Activated naive CD4-positive, alpha-beta T cell treated with anti-CD3 and anti-CD28 coated beads, Interleukin-2, amount 50 U/mL, for 24 hours (primary cell): Measurements from ENCODE around the gene TAPT1.
A peak's percentile ranks its signal among the peaks of the same experiment; 100 is the strongest.
"Not testable (repeated sequence)": the region's sequence is repeated elsewhere in the genome, so short reads cannot be mapped to it uniquely, and the experiment has no call there.

Experiments
- H3K27ac Mint-ChIP-seq: one replicate; pipeline ENCODE4 v1.8.0; 2021; ENCODE audit warnings: mild to moderate bottlenecking, mixed read lengths
- H3K27me3 Mint-ChIP-seq: one replicate; pipeline ENCODE4 v1.8.0; 2021; ENCODE audit warnings: mixed read lengths
- H3K36me3 Mint-ChIP-seq: one replicate; pipeline ENCODE4 v1.8.0; 2021; ENCODE audit warnings: mixed read lengths
- H3K4me1 Mint-ChIP-seq: one replicate; pipeline ENCODE4 v1.8.0; 2021; ENCODE audit warnings: mixed read lengths
- H3K4me3 Mint-ChIP-seq: one replicate; pipeline ENCODE4 v1.8.0; 2021; ENCODE audit warnings: mild to moderate bottlenecking, mixed read lengths
- H3K9me3 Mint-ChIP-seq: one replicate; pipeline ENCODE4 v1.8.0; 2021; ENCODE audit warnings: mixed read lengths

The TAPT1 gene, protein sequence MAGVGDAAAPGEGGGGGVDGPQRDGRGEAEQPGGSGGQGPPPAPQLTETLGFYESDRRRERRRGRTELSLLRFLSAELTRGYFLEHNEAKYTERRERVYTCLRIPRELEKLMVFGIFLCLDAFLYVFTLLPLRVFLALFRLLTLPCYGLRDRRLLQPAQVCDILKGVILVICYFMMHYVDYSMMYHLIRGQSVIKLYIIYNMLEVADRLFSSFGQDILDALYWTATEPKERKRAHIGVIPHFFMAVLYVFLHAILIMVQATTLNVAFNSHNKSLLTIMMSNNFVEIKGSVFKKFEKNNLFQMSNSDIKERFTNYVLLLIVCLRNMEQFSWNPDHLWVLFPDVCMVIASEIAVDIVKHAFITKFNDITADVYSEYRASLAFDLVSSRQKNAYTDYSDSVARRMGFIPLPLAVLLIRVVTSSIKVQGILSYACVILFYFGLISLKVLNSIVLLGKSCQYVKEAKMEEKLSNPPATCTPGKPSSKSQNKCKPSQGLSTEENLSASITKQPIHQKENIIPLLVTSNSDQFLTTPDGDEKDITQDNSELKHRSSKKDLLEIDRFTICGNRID

DNA sequence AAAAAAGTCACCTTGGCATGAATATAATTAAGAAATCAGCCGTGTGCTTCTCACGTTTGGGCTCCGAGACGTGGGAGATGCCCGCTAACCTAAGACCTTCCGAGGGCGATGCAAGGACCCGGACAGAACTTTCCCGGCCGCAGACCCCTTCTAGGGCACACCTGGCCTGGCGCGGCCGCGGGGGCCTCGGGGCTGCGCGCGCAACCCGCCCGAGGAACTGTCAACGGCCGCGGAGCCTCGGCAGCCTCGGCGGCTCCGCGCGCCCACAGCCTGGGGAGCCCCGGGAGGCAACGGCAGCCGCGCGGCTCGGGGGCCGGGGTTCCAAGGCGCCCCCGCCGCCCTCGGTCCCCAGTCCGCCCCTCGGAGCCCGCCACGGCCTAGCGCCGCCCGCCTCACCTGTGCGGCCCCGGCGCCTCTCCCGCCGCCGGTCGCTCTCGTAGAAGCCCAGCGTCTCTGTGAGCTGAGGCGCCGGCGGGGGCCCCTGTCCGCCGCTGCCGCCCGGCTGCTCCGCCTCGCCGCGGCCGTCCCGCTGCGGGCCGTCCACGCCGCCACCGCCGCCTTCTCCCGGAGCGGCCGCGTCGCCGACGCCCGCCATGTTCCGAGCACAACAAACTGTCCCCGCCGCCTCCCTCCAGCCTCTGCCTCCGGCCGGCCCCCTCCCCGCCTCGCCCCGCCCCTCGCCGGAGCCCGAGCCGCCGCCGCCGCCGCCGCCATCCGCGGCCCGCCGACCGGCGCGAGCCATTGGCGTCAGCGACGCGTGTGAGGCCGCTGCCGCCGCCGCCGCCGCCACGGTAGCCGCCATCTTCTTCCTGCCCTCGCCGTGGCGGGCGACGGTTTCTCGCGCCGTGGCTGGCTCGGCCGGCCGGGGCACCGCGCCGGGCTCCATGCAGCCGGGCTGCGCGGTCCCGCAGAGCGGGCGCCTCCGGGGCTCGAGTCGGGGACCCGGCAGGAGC lies at the start of gene TAPT1:
TSS of gene TAPT1 (minus strand) at position 609 of the 953 bp plus-strand sequence. CDS start at position 595, 14 bp downstream.
- Mint-ChIP-seq H3K9me3 (no peaks in the 10 kb centered on the region), H3K4me3 (peak within 1 kb of the TSS; percentile 92), H3K4me1 (peaks cover 62% of the 10 kb centered on the region), H3K27me3 (no peaks in the 10 kb centered on the region), H3K36me3 (peaks cover 2% of the 10 kb centered on the region), H3K27ac (peak within 1 kb of the TSS; percentile 97)

DNA sequence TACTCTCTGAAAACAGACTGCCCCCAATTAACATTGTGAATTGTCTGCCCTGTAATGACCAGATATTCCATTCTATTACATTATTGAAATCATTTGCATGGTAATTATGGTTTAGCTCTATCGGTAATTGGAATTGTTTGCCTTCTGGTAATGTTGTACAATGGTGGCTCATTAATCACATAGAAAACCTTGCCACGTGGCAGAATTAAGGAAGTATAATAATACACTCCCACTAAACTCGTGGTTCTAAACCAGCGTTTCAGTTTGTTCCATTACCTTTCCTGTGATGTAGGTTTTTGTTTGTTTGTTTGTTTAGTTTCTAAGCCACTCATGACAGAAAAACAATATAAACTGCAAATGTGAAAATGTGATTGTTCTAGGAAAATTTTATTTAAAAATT lies 45.1 kb upstream of the TAPT1 start:
- Mint-ChIP-seq H3K9me3 (peaks cover 3% of the 10 kb centered on the region), H3K27ac (no peak overlapping the region), H3K36me3 (peaks cover under 1% of the 10 kb centered on the region), H3K4me1 (peaks cover 6% of the 10 kb centered on the region), H3K4me3 (no peak overlapping the region), H3K27me3 (peaks cover 5% of the 10 kb centered on the region)

DNA sequence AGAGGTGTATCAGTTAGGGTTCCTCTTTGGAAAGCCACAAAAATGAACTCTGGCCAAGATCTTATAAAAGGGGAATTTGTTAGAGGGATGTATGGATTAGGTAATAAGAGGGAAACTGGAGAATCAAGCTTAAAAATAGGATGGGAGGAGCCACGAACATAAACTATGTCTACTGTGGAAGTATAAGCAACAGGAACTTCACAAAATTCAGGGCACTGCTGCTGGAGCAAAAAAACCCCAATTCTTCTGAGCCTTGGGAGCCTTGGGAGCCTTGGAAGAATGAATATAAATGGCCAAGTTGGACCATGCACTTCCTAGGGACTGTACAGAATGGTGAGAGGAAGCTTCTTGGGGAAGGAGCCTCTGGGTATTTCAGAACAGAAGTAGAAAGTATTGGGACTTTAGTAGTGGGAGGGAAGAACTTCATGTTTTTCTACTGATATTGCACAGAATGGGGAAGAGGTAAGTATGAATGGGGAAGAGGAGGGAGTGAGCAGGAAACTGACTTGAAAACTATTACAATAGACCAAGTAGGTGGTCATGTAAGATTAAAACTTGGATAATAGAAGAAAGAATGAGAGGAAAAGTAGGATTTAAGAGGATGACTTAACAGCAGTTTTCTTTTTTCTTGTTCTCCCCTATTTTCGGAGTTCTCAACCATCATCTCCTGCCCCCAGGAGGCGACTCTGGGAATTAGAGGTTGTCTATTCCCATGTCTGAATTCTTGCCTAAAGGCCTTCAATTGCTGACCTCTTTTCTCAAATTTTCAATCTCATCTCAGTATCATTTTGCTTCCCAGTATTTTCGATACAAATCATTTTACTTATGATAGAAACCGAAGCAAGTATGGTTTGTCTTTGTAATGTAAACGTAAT lies 44.4 kb upstream of the TAPT1 start:
- Mint-ChIP-seq H3K4me3 (no peak overlapping the region), H3K36me3 (no peaks in the 10 kb centered on the region), H3K27me3 (no peaks in the 10 kb centered on the region), H3K27ac (no peak overlapping the region), H3K9me3 (no peaks in the 10 kb centered on the region), H3K4me1 (peaks cover 6% of the 10 kb centered on the region)

DNA sequence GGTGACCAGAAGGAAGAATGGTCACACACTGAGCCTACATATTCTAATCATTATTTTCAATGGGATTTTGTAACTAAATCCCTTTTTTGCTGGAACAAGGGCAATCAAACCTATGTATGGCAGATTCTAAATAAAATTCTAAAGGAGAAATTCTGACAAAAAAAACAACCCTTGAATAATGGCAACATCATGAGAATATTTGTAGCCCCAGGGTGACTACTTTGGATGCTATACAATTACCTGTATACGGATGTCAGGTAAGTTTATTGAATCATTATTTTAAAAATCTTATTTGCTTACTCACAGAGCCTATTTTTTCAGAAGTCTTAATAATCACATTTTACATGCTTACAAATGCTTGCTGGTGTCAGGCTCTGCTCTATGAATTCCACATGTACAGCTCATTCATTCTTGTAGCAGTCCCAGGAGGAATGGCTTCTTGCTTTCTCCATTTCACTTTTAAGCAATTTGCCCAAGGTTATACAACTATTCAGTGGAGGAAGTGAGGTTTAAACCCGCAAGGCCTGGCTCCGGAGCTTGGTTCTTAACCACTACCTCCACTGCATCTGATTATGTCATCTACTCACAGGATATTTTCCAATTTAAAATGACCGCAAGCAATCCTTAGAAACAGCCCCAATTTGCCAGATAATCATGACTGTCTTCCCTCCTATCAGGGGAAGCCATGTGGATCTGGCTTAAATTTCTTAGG lies 43.6 kb upstream of the TAPT1 start:
- H3K27ac Mint-ChIP-seq, H3K4me3 Mint-ChIP-seq, H3K36me3 Mint-ChIP-seq, H3K27me3 Mint-ChIP-seq, H3K4me1 Mint-ChIP-seq, H3K9me3 Mint-ChIP-seq: not testable (repeated sequence)

DNA sequence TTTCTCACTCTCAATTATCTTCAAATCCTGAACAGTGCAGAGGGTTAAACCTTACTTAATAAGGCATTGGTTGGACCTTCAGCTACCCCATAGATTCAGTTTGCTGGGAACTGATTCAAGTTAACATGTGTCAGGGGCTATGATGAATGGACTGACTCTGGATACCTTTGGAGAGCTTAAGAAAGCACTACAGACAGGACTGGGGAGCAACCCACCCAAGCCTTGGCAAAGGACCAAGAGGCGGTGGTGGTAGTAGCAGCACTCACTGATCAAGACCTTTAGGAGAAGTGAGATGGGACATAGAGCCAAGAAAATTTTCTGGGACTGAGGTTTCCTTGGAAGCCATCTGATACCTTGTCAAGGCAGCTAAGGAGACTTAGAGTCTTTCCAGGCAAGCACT lies 43.0 kb upstream of the TAPT1 start:
- peaks cover 6% of the 10 kb centered on the region for H3K4me1 Mint-ChIP-seq
- H3K27ac Mint-ChIP-seq, result no peak overlapping the region
- no peaks in the 10 kb centered on the region for H3K27me3 Mint-ChIP-seq
- no peaks in the 10 kb centered on the region for H3K9me3 Mint-ChIP-seq
- H3K36me3 Mint-ChIP-seq, result peaks cover 1% of the 10 kb centered on the region
- H3K4me3 Mint-ChIP-seq, result no peak overlapping the region

DNA sequence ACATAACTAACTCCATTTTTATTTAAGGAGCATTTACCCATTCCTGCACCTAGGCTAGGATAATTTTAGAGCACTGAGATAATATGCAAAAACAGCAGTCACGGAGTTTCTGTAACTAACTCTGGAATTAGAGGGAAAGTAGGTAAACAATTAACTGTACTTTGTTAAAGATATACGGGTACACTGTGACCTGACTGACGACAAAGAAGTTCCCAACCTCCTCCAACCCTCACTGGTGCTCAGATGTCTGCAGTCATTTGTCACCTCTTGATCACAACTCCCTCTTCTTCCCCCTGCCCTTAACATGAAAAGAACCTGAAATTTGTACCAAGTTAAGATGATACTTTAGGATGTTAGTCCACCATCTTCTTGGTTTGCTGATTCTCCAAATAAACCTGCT lies 42.0 kb upstream of the TAPT1 start:
- Mint-ChIP-seq H3K4me3 (no peak overlapping the region), H3K36me3 (peaks cover 1% of the 10 kb centered on the region), H3K4me1 (peaks cover 6% of the 10 kb centered on the region), H3K27ac (no peak overlapping the region), H3K9me3 (no peaks in the 10 kb centered on the region), H3K27me3 (no peaks in the 10 kb centered on the region)

DNA sequence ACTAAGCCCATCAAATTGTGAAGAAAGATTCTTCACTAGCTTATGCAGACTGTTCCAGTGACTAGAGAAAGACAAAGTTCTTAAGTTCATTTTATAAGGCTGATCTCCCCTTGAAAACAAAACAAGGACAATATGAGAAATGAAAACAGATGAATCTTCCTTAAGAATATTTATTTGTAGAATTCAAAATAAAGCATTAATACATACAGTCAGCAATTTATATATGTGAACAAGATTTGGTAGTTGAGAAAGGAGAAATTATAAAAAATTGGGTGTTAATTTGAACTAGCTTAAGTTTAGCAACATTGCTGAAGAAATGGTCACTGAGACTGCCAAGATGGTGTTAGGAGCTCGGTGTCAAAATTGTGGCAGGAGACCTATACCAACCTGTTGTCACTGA lies 41.4 kb upstream of the TAPT1 start:
- Mint-ChIP-seq H3K4me3 (no peak overlapping the region), H3K9me3 (no peaks in the 10 kb centered on the region), H3K27ac (no peak overlapping the region), H3K27me3 (no peaks in the 10 kb centered on the region), H3K36me3 (peaks cover 1% of the 10 kb centered on the region), H3K4me1 (peaks cover 6% of the 10 kb centered on the region)

DNA sequence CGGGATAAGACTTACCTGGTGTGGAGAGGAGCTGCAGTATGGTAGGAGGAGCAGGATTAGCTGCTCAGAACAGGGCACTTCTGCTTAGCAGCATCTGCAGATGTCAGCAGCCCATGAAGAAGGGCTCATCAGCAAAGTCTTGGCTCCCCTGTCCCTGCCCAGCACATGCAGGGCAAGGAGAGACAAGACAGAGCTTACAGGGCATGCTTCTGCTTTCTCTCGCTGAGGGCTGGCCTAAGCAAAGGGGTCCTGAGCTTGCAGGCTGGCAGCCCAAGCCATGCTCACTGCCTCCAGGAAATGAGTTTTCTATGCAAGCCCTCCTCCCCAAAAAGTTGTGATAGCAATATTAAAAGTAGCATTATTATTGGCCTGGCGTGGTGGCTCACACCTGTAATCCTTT lies 39.5 kb upstream of the TAPT1 start:
- Mint-ChIP-seq H3K4me3 (no peak overlapping the region), H3K9me3 (no peaks in the 10 kb centered on the region), H3K4me1 (peaks cover 15% of the 10 kb centered on the region), H3K27me3 (no peaks in the 10 kb centered on the region), H3K27ac (no peak overlapping the region), H3K36me3 (peaks cover 1% of the 10 kb centered on the region)

DNA sequence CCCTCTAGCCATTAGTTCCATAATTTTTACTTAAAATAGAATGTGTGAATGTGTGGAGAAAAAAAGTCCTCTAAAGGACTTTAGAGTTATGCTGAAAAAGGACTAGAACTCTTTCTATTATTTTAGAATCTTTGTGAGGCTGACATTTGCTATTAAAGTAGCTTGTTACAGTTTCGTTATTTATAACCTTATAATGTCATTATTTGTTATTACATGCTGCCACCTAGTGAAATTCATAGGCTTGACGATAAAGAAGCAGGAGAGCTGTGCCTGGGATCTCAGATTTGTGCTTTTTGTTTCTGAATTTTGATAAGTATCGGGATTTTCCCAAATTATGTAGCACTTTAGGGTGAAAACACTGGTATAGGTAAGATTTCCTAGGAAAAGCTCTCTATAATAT lies 38.5 kb upstream of the TAPT1 start:
- Mint-ChIP-seq H3K9me3 (no peaks in the 10 kb centered on the region), H3K36me3 (peaks cover 1% of the 10 kb centered on the region), H3K27me3 (no peaks in the 10 kb centered on the region), H3K4me1 (peaks cover 17% of the 10 kb centered on the region), H3K27ac (no peak overlapping the region), H3K4me3 (no peak overlapping the region)

DNA sequence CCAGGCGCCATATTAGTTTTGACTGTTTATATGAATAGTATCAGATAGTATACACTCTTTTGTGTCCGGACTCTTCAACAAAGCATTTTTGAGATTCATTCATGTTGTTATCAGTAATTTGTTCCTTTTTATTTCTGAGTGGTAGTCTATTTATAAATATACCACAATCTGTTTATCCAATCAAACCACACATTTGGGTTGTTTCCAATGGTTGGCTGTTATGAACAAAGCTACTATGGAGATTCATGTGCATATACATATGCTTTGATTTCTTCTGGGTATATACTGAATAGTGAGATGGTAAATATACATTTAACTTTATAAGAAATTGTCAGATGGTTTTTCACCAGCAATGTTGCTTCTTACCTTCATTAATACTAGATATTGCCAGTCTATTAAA lies 36.8 kb upstream of the TAPT1 start:
- Mint-ChIP-seq H3K36me3 (peaks cover 1% of the 10 kb centered on the region), H3K4me1 (peaks cover 24% of the 10 kb centered on the region), H3K4me3 (no peak overlapping the region), H3K9me3 (no peaks in the 10 kb centered on the region), H3K27me3 (no peaks in the 10 kb centered on the region), H3K27ac (no peak overlapping the region)

DNA sequence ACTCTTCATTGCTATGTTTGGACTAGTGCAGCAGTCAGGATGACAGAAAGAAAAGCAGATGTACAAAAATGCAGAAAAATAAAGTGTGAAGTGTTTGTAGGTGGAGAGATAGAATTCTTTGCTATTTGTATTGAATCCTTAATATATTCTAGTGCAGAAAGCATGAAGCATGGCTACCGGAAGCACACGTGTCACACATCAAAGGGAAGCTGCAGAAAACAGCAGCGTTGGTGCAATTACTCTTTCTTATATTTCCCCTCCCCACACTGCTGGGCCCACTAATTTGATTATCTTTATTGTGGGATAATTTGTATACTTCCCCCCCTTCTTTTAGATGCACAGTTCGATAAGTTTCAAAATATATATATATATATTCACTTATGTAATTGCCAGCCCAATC lies 35.9 kb upstream of the TAPT1 start:
- no peak overlapping the region for H3K4me3 Mint-ChIP-seq
- H3K9me3 Mint-ChIP-seq, result no peaks in the 10 kb centered on the region
- H3K27me3 Mint-ChIP-seq, result no peaks in the 10 kb centered on the region
- peaks cover 24% of the 10 kb centered on the region for H3K4me1 Mint-ChIP-seq
- no peak overlapping the region for H3K27ac Mint-ChIP-seq
- H3K36me3 Mint-ChIP-seq, result peaks cover 7% of the 10 kb centered on the region

DNA sequence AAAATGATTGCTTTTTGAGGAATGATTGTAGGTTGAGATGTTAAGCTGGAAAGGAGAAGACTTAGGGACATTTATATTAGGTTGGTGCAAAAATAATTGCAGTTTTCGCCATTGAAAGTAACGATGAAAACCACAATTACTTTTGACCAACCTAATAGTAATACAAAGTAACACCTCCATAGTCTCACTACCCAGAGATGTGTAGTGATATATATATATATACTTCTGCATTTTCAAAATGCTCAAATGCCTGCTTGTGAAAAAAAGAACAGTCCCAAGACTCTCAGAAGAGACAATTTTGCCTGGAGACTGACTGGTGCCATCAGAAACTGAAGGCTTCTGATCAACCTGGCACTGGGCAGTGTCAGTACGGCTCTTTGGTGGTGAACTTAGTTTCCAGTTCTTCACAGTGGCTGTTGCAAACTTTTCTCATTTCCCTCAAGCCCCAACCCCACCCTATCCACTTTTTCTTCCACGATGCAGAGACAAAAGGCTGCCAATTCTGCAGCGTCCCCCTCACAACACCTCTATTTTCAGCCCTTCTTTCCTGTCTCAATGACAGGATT lies 35.1 kb upstream of the TAPT1 start:
- no peaks in the 10 kb centered on the region for H3K27me3 Mint-ChIP-seq
- no peak overlapping the region for H3K4me3 Mint-ChIP-seq

DNA sequence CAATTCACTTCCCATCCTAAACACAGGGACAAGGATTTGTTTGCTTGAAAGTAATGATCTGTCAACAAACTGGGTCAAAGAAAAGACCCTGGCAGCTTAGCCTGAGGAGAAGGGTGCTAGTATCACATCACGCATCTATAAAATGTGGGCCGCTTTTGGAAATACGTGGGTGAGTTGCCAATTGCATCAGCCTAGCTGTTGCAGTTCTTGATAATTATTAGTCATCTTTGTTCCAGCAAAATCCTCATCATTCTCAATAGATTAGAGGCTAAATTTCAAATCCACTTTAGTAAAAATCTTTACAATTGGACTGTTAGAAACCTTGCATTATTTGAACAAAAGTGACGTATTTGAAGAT lies 33.6 kb upstream of the TAPT1 start:
- peak overlapping the region; percentile 60 for H3K27ac Mint-ChIP-seq

More for the DNA sequence above, 35.1 kb upstream of the TAPT1 start:
- H3K36me3 Mint-ChIP-seq, result peaks cover 7% of the 10 kb centered on the region
- peaks cover 24% of the 10 kb centered on the region for H3K4me1 Mint-ChIP-seq
- H3K9me3 Mint-ChIP-seq, result no peaks in the 10 kb centered on the region
- no peak overlapping the region for H3K27ac Mint-ChIP-seq

DNA sequence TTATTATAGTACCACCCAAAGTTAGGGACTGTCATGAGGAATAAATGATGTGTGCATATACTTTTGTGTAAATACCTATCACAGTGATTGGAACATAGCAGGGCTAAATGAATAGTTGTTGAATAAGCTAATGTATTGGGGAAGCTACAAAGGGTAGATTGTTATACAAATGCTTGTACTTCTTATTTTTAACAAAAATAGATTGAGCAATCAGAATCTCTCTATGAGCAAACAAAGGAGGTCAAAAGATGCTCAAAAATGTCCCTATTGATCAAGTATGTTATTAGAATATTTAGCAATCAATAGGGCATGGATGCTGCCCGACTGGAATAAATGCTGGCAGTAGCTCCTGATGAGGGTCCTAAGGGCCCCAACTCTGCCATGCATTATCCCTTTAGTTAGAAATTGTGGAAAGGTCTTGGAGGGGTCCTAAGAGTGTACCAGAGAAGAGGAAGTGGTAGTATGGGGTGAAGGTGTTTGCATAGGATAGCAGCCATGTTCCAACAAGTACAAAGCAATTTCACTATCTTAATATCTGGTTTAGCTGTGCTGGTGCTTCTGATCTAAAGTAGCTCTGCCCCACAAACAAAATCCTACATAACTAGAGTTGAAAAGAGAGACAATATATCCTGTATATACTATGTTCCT lies 33.1 kb upstream of the TAPT1 start:
- no peak overlapping the region for H3K4me3 Mint-ChIP-seq
- no peaks in the 10 kb centered on the region for H3K9me3 Mint-ChIP-seq
- peaks cover 9% of the 10 kb centered on the region for H3K36me3 Mint-ChIP-seq
- peak overlapping the region; percentile 60 for H3K27ac Mint-ChIP-seq
- peaks cover 31% of the 10 kb centered on the region for H3K4me1 Mint-ChIP-seq
- H3K27me3 Mint-ChIP-seq, result no peaks in the 10 kb centered on the region

More for the DNA sequence above, 33.6 kb upstream of the TAPT1 start:
- Mint-ChIP-seq H3K27me3 (no peaks in the 10 kb centered on the region), H3K4me1 (peaks cover 31% of the 10 kb centered on the region), H3K4me3 (no peak overlapping the region), H3K36me3 (peaks cover 8% of the 10 kb centered on the region), H3K9me3 (no peaks in the 10 kb centered on the region)
